Measurements from ENCODE around the gene PMS2.
"Not testable (repeated sequence)": the region's sequence is repeated elsewhere in the genome, so short reads cannot be mapped to it uniquely, and the experiment has no call there.

Gene PMS2, protein sequence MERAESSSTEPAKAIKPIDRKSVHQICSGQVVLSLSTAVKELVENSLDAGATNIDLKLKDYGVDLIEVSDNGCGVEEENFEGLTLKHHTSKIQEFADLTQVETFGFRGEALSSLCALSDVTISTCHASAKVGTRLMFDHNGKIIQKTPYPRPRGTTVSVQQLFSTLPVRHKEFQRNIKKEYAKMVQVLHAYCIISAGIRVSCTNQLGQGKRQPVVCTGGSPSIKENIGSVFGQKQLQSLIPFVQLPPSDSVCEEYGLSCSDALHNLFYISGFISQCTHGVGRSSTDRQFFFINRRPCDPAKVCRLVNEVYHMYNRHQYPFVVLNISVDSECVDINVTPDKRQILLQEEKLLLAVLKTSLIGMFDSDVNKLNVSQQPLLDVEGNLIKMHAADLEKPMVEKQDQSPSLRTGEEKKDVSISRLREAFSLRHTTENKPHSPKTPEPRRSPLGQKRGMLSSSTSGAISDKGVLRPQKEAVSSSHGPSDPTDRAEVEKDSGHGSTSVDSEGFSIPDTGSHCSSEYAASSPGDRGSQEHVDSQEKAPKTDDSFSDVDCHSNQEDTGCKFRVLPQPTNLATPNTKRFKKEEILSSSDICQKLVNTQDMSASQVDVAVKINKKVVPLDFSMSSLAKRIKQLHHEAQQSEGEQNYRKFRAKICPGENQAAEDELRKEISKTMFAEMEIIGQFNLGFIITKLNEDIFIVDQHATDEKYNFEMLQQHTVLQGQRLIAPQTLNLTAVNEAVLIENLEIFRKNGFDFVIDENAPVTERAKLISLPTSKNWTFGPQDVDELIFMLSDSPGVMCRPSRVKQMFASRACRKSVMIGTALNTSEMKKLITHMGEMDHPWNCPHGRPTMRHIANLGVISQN

GRCh38 chr7:6008668-6009611 is at the start of gene PMS2, which contains the start of gene AIMP2:
TSS of gene PMS2 (minus strand) at chr7:6009049. CDS start at chr7:6009019, 30 bp downstream.
TSS of gene AIMP2 (plus strand) at chr7:6009272. CDS start at chr7:6009364, 92 bp downstream.
- DNase-seq (ENCODE audit: low read depth): peak; percentile 94

- DNase-seq (ENCODE audit: low read depth): no peak
Observed at GRCh38 chr7:6057316-6058129, 48.7 kb upstream of the PMS2 start.

DNA sequence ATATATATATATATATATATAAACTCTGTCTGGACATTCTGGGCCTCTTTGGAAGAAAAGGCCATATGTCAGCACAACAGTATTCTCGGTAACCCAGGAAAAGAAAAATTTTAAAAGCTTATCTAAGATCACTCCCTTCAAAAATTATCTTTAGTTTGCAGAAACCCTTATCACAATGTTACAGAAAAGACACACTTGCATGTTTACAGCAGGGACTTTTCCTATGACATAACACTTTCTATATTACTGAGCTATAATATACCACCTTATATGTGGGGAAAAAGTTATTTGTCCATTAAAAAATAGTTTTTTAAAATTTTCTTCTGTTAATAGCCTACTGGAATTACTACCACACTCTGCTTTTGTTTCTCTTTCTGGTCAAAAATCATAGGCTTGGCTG is 47.8 kb upstream of the PMS2 start:
- no peak for DNase-seq (ENCODE audit: low read depth)

- not testable (repeated sequence) for DNase-seq (ENCODE audit: low read depth)
Observed at GRCh38 chr7:6051185-6051584, 42.3 kb upstream of the PMS2 start.

GRCh38 chr7:6049780-6050179 is 40.9 kb upstream of the PMS2 start:
- DNase-seq (ENCODE audit: low read depth): no peak

GRCh38 chr7:6035686-6036085 is 26.8 kb upstream of the PMS2 start:
- no peak for DNase-seq (ENCODE audit: low read depth)

- no peak for DNase-seq (ENCODE audit: low read depth)
Observed at GRCh38 chr7:6035165-6035564, 26.3 kb upstream of the PMS2 start.

DNA sequence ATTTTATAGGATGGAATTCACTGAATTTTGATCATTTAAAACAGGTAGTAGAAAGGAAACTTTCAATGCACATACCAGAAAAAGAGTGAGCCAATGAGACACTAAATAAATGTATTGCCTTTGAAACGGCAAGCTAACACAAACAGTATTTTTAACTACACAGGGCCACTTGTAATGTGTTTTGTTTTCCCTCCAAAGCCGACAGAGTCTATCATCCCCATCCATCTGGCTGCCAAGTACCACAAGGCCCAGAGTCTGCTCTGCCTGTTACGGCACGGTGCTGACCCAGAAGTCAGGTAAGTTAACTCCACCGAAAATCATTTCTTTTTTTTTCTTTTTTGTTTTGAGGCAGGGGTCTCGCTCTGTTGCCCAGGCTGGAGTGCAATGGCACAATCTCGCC is 23.8 kb upstream of the PMS2 start:
- no peak for DNase-seq (ENCODE audit: low read depth)

DNA sequence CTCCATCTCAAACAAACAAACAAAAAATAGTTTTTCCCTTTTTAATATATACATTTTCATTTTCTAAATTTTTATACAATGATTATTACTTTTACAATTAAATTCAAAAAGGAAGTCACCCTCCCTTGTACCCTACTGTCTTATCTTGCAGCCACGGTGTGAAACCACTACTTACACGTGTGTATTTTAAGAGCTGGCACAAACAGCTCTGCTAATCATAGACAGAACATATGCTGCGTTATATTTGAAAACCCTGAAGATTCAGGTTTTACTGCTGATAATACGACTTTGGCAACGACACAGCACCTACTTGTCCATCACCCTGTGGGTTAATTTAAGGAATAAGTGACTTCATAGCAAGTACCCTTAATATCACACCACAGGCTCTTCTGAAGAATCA is 23.3 kb upstream of the PMS2 start:
- DNase-seq (ENCODE audit: low read depth): no peak

DNA sequence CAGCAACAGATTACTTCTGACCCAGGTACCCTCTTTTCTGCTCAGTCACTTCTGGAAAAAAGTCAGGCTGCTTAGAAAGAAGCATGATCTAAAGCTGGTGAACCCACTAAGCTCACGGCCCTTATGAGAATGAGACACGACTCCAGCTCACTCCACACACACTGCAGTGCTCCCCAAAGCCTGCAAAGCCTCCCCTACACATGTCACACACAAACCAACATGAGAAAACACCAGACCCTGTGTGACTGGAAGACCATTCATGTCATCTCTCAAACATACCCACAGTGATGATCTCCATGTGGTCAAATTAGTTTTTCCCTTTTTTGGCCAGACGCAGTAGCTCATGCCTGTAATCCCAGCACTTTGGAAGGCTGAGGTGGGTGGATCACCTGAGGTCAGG is 22.7 kb upstream of the PMS2 start:
- DNase-seq (ENCODE audit: low read depth): no peak

- DNase-seq (ENCODE audit: low read depth): no peak
Observed at GRCh38 chr7:6030988-6031387, 22.1 kb upstream of the PMS2 start, which contains the start of gene ANKRD61. TSS of gene ANKRD61 (plus strand) at chr7:6031376. CDS start at chr7:6031376, 0 bp downstream.

DNA sequence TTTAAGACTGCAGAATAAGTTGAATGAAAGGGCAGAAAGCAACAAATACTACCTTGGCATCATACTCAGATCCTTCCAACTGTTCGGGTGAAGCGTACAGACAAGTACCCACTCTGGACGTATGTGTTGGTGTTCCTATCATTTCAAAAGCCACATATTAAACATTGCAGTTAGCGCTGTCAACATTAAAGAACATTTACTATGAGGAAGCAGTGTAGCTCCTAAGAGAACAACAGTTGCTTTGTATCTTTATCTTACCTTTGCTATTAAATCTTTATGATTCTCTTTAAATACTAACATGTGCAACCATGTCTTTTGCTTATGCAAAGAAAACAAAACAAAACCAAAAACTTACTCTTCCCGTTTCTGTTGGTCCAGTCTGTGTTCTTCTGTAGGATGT is 19.7 kb upstream of the PMS2 start:
- no peak for DNase-seq (ENCODE audit: low read depth)

GRCh38 chr7:6027806-6028365 is 19.0 kb upstream of the PMS2 start:
- no peak for DNase-seq (ENCODE audit: low read depth)

DNA sequence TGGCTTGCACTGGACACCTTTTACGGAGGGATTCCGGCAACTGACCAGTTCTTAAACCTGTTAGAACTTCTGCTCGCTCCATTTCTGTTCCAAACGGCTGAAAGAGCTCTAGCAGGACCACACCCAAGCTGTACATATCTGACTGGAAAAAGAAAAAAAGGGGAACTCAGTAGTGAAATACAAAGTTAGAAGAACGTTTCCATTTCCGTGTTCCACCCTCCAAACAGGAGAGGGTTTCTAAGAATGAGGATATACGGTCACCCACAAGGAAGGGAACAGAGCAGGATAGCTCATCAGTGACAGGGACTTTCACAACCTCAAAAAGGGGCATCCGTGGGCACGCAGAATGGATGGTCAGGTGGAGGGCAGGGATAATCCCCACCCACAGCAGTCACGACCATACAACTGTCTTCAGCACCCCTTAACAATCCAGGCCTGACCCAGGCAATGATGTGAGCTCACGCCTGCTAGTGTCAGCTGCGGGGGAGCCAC is 18.0 kb upstream of the PMS2 start:
- DNase-seq (ENCODE audit: low read depth): no peak

GRCh38 chr7:6026011-6026819 is 17.4 kb upstream of the PMS2 start:
- DNase-seq (ENCODE audit: low read depth): peak; percentile 52

GRCh38 chr7:6023974-6024435 is 15.2 kb upstream of the PMS2 start:
- no peak for DNase-seq (ENCODE audit: low read depth)

DNA sequence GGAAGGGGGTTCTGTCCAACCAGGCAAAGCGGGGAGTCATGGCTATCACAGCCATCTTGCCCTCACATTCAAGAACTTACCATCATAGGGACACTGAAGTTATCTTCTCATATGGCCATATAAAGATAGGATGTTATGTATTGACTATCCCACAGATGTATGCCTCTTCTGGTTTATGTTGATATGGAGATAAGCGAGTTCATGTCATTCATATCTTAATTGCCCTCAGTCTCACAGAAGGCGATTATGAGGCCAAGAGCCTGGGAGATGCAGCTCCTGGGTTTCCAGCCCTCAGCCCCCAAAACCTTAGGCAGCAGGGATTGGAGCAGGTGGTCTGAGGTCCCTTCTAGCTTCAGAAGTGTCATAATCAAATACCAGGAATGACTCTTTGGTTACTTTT is 13.9 kb upstream of the PMS2 start:
- no peak for DNase-seq (ENCODE audit: low read depth)

DNA sequence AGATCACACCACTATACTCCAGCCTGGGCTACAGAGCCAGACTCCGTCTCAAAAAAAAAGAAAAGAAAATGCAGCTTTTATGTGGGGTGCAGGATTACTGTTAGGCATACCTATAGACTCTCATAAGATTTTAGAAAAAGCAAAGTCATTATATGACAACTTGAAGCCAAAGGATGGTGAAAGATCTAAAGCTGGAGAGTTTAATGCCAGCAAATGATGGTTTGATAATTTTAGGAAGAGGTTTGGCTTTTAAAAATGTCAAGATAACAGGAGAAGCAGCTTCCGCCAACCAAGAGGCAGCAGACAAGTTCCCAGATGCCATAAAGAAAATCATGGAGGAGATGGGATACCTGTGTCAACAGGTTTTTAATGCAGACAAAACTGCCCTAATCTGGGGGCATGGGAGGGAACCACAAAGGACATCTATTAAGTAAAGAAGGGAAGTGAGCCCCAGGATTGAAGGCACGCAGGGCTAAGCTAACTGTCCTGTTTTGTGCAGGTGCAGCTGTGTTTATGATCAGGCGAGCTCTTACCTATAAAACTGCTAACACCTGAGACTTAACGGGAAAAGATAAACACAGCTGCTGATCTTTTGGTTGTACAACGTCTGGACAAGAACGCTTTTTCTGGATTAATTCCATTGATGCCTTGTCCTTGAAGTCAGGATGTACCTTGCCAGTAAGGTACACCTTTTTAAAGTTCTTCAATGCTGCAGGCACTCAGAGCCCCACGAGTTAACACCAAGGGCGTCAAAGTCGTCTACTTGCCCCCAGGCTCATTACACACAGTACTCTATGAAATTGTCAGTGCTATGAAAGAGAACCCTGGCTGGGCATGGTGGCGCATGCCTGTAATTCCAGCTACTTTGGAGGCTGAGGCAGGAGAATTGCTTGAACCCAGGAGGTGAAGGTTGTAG is 11.8 kb upstream of the PMS2 start:
- no peak for DNase-seq (ENCODE audit: low read depth)

DNA sequence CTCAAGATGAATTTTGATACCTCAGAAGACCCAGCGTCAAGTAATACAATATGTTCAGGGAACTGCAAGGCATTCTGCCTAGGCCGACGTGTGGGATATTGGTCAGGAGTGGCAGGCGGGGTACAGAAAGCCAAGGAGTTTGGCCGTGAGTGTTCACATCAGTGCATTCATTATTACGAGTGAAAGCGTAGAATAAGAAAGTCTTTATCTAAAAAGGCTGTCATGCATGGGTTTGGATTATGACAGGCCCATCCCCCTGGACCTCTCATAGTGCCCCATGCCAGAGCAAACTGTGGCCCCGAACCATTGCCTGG is 7.8 kb upstream of the PMS2 start:
- DNase-seq (ENCODE audit: low read depth): no peak
